Limb (tissue), 2 donors: Measurements from ENCODE around the gene DLG3.
"Not testable (repeated sequence)": the region's sequence is repeated elsewhere in the genome, so short reads cannot be mapped to it uniquely, and the experiment has no call there.

Experiments
- DNase-seq, 2 donors: peaks; one replicate each; pipeline ENCODE4 v3.0.0-alpha.2; 2016; ENCODE audit errors: extremely low spot score in 2 of 2

Gene DLG3

DNA sequence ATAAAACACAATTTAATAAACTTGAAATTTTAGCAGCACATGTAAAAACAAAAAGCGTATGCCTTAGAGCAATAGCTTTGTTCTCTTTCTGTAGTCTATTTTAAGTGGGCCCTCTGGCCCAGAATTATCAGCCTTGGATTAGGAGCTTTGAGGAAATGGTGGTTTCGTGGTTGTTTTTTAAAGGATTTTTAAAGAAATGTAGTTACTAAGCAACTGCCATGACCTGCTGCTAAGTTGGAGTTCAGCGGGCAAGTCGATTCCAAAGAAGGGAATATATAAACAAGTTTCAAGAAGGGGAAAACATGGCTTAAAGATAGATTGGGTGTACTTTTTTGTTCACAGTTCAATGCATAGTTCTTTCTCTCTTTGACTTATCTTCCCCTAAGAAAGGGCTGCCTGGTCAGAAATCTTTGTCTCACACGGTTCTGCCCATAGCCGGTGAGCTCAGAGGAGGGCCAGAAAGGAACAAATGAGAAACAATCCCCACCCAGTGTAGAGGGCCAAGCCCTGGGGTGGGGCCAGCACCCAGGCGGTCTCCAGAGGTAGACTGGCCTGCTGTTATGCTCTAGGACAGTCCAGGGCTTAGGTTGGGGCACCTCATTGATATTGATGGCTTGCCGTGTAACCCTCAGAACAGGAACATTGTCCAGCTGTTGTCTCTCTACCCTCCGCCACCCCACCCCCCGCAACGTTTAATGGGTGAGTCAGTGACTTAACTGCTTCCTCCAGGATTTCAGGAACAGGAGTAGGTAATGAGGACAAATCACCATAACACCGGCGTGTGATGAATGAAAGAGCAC is 32.5 kb downstream of the DLG3 start:
- DNase-seq = peak in 1 of 2 donors; percentile 5

DNA sequence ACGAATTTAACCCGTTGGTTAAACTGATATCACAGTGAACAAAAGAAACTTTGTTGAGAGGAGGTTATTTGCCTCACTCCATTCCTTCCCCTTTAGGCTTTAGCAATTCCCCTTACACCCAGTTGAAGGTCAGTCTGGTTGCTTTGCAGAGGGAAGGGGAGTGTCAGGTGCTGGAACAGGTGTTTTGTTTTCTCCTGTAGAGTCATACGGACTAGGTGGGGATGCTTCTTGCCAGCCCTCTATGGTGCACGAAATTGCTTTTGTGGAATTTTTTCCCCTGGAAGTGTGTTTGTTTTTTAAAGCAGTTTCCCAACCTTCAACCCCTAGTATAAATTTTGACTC is 33.1 kb downstream of the DLG3 start:
- DNase-seq = no peak

DNA sequence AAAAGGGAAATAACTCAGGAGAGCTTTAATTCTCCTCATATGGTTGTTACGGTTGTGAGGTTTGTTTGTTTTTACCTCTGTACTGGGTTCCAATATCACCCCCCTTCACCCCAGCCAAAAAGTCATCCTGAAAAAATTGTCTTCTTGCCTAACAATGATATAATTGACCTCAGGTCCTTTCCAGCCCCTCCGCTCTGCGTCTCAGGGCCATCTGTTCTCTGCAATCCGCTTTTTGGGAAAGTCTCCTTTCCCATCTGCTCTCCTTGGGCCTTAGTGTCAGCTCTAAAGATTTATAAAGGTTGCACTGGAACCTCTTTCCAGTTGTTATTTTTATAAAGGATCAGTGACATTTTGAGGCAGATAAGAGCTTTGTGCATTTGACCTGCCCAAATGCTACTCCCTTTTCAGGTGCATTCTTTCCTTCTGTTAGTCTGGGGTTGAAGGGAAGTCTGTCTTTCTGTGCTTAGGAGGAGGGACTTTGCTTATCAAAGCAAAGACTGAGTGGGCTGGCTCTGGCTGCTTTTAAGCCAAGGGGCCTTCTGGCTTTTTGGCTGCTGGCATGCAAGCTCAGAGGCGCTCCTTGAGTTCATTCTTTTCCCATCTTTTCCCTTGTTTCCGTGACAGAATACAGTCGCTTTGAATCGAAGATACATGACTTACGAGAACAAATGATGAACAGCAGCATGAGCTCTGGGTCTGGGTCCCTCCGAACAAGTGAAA is 34.1 kb downstream of the DLG3 start:
- no peak for DNase-seq

DNA sequence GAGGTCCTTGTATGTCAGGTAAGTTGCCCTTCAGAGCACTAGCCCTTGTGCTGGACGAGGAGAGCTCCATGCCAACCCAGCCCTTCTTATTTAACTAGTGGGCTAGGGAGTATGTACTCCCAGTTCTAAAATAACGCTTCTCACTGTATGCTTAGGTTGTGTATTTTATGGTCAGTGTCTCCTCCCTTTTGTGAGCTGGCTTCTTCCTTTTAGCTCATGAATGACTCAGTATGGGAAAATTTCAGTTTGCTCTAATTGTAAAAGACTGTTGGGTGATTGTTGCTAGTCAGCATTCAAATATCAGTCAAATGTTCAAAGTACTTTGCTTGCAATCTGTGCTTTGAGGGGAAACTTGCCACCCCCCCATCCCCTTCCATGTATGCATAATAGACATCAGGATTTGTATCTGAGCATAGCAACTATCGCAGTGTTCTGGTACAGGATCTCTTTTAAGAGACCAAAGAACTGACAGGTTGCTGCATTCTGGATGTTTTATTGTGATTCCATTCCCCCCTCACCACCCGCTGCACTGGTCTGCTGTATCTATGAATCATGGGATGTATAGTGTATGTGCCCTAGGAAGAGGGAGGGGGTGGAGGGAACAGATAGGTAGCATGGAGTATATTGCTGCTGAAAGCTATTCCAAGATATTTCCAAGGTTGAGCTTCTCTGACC is 34.7 kb downstream of the DLG3 start:
- no peak for DNase-seq

DNA sequence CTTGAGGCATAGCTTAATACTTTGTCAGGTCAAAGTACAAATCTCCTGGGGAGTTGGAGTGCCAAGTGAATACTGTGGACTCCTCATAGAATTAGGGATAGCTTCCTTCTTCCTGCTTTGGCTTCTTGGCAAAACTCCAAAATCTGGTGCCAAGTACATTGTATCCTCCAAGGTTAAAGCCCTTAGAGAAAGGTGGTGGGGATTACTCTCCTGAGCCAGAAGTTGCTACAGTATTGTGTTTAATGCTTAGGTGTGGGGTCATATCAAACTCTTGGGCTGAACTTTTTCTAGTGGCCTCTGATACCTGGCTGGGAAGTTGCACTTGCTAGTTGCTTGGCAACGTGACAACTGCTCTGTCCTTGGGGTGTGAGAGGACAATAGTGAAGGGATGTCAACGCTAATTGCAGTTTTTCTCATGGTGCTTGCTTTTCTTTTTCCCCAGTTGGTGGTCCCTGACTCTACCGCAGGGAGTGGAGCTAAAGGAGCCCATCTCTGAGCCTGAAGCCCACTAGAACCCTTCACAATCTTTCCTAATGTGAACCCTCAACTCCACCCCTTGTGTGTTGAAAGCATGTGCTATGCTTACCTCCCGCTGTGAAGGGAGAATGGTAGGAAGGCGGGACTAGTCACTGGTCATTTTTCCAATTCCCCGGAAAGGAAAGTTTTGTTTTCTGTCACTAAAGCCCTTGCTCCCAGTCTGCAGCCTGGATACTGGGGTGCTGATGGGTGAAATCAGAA is 35.5 kb downstream of the DLG3 start:
- no peak for DNase-seq

DNA sequence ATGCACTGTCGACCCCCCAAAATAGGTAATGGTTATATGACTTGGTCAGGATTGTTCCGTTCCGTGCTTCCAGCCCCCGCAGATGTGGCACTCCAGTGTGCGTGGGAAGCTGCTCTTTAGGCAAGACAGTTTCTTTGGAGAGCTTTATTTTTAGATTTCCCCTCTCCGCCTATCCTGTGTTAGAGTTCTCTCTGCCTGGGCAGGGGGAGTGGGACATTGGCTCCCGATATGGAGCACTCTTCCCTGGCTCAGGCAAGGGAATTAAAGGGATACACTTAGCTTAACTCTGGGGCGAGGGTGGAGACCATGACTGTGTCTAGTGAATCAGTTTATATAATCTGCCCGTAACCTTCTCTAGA is 36.0 kb downstream of the DLG3 start:
- no peak for DNase-seq

DNA sequence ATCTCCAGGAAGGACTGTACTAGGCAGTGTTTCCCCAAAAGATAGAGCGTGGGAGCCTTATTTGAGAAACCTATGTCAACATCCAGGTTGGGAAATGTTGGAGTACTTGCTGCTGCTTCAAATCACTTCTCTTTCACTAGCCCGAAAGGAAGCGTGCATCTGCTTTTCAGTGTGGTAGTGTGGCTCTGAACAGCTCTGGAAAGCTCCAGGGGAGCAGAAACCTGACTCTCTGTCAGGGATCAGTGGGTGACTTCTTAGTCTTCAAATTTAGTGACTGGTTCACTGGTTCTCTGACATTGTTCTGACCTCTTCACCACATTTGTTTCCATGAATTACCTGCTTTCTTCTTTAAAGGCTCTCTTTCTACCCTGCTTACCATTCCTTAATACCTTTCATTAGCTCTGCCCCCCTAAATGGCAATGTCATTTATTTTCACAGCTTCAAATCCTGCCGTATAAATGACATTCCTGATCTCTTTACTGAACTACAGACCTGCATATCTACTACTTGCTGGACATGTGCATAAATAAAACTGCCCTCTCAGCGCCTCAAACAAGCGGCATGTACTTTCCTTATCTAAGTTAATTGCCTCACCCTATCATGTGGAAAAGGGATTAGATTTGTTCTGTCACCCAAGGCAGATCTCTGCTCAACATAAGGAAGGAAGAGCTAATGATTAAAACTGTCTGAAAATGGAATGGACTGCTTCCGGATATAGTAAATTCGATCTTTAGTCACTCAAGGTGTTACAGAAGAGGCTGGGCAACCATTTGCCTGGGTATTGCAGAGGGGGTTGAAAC is 37.0 kb downstream of the DLG3 start:
- no peak for DNase-seq

DNA sequence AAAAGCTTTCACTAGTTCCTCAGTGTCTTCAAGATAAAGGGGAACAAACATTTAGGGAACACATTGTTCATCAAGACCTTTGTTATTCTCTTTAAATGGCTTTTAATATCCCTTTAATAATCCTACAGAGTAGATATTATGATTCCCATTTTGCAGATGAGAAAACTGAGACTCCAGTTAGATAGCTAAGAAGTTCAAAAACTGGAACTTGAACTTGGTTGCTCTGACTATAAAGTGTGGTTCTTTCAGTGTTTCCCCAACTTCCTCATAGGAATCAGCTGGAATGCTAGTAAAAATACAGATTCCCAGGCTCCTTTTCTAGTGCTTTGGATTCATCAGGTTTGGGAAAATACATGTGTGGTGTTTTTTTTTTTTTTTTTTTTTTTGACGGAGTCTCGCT is 37.7 kb downstream of the DLG3 start:
- no peak for DNase-seq

DNA sequence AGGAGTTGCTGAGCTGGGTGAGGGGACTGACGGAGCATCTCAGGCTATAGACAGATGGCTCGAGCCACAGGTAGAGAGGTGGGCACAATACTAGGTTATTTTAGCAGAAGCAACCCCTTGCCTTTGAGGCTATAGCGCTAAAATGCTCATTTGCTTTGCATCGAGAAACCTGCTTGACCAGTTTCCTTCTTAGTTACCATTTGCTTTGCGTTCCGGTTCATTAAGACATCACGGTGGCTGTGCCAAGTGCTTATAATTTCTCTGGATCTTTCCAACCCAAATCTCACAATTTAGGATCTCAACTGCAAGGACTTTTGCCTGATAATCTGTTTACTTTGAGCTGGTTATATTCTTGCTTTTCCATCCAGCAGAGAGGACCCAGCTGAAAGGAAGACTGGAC is 40.8 kb downstream of the DLG3 start:
- DNase-seq = no peak

DNA sequence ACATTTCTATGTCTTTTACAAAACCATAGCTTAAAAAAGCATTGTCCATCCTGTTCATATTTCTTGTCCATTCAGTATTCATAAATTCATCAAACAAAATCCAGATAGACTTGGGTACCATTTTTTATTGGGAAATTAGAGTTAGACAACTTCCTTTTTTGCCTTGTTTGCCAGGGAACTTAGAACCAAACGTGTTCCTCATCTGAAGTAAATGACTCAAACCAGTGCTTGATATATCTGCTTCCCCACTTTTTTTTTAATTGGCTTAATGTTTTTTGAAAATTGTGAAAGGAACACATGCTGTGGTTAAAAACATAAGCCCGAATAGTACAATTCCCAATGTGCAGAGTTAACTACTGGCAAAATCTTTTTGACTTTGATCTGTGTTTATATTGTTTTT is 44.2 kb downstream of the DLG3 start:
- no peak for DNase-seq

DNA sequence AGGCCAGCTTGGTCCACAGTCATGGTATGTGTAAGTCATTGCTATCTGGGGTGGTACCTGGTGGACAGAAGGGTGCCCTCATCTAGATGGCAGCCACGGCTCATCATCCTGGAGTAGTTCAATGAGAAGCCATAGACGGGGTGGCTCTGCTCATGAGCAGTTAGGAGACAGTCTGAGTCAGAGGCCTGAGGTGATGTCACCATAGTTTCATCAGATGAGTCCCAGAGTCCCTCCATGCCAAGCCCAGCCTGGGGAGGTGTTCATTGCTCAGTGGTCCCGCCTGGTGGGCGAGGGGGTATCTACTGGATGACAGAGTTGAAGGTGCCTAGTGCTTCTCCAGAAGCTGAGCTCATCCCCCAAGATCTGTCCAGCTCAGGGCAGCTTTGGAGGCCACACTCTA is 49.8 kb downstream of the DLG3 start:
- DNase-seq = no peak

DNA sequence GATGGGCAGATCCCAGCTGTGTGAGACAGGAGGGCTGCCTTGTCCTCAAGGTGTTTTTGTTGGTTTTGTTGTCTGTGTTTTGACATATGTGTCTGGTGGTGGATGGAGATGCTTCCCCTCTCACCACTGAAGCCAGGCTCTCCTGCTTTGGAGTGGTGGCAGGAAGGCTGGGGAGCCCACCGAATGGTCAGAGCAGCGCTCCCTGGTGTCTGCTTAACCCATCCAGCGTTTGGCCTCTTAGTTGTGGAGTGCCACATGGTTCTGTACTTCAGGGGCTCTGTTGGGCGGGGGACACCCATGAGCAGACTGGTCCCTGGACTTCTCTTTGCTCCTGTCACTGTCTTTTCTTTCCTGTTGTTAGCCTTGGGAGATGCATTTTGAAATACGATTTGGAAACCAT is 51.9 kb downstream of the DLG3 start:
- DNase-seq = no peak

DNA sequence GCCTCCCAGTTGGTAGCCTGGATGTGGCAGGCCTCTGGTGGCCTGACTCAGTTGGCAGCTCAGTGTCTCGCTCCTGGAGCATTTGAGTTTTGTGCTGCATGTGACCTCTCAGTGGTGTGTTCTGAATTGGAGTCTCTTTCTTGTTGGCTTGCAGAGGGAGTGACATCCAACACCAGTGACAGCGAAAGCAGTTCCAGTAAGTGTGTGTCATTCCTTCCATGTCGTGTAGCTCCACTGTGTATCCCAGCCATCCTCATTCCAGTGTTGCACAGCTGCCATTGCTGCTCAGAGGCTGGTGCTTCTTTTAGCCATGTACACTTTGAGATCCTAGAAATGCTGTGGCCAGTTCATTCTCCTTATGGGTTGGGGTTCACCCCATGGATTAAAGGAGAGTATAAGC is 52.4 kb downstream of the DLG3 start:
- DNase-seq = no peak

DNA sequence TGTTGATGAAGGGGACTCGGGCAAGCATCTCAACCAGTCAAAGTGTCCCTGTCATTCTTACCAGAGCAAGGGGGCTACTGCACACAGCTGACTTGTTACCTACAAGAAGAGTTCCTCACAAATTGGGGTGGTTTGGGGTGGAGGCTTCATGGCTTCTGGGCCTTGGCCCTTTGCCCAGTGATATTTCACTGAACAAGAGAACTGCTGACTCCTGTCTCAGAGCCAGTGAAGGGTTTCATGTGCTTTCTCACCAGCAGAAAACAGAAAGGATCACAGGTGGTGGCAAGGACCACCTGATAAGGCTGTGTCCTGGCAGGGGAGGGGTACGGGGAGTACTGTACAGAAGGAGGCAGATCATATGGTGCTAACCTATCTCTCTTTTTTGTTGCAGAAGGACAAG is 53.5 kb downstream of the DLG3 start:
- DNase-seq = no peak

DNA sequence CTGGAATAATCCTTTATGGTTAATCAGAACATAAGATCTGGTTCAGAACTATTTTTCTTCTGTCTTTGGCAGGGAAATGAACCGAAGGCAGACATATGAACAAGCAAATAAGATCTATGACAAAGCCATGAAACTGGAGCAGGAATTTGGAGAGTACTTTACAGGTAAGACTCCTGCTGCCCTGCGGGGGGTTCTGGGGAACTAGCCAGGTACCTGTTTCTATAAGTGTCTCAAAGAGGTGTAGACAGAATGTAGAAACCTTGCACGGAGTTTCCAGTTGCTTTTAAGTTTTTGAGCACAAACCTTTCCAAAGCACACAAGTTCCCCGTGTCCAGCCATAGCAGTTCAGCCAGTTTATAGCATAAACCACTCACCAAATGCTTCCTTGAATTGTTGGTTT is 56.2 kb downstream of the DLG3 start:
- no peak for DNase-seq

DNA sequence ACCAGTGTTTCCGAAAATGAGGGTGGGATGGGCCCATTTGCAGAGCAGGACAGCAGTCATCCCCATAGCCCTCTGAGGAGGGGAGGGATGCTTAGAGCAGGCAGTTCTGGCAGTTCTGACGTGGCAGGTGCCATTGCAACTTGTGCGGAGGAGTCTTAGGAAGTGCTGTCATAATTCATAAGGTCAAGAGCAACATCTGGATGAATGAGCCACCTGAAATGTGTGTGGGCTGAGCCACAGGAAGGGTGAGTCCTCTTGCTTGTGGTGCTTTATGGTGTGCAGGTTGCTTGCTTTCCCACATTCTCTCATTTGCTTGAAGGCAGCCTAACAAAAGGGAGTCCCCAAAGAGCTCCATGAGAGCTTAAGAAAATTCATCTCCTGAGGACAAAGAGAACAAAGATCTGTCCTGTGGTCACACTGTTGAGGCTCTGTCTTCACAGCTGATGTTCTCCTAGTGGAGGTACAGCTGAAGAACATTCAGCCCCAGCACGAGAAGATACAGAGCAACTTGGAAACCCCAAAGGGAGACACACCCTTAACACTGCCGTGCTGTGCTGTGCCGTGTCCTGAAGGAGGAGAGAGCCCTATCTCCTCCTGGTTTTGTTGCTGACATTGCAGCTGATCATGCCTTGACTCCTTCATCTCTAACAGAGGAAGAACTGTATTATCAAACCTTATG is 60.3 kb downstream of the DLG3 start:
- DNase-seq = no peak

DNA sequence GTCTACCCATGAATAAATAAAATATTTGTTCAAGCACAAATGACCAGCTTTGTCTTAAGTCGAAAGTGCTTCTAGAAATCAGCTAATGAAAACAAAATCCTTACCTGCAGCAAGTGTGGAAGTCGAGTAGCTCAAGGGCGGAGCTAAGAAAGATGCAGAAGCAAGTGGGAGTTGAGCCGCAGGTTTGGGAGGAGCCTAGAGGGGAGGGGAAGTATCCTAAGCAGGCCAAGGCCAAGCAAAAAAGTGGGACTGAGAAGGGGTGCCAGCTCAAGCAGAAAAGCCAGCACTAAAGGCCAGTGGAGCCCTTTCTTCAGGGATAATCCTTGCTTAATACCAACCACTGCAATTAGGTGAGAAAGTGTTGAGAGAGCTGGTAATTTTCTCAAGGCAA is 60.8 kb downstream of the DLG3 start:
- no peak for DNase-seq

DNA sequence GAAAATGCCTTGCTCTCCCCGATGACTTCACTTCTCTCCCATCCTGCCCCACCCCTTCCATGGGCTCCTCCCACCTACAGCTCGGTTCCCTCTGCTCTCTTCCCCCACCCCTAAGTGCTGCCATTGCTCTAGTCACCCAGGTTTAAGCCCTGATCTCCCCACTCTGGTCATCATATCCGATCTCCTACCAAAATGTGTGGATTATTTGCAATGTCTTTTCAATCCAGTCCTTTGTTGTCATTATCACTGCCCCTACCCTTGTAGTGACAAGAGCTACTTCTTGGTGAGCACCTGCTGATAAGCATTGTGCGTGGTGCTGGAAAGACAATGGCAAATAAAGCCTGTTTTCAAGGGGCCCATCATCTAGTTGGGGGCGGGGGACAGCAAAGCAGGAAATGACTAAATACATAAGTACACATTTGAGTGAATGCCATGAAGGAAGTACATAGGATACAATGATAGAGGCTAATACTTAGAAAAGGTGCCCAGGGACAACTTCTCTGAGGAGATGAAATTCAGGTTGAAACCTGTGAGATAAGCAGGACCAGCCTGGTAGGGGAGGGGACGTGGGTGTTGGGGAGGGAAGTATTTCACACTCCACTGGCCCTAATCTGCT is 63.8 kb downstream of the DLG3 start:
- no peak for DNase-seq

DNA sequence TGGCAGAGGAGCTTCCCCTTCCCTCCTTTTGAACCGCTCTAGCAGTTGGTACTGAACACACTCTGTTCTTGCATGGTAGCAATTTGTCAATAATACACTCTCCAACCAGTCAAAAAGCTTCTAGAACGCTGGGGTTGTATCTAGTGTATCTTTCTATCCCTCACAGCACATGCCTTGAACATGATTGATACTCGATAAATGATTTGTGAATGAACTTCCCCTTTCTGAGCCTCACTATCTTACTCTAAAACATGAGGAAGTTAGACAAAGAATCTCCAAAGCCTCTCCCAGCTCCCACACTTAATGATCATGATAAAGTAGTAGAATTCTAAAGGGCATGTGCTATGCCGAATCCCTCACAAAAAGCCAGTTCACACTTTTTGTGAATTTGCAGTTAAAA is 64.4 kb downstream of the DLG3 start:
- DNase-seq = no peak

DNA sequence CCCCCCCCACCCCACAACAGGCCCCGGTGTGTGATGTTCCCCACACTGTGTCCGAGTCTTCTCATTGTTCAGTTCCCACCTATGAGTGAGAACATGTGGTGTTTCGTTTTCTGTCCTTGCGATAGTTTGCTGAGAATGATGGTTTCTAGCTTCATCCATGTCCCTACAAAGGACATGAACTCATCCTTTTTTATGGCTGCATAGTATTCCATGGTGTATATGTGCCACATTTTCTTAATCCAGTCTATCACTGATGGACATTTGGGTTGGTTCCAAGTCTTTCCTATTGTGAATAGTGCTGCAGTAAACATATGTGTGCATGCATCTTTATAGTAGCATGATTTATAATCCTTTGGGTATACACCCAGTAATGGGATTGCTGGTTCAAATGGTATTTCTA is 70.6 kb downstream of the DLG3 start:
- not testable (repeated sequence) for DNase-seq
